DND-41 (cell line): ENCODE results near the gene HAP1.

Experiments
- EZH2 ChIP-seq: IDR thresholded peaks from 3 replicates; pipeline ENCODE4 v1.6.1; 2012; ENCODE audit warnings: borderline replicate concordance, low read depth, mild to moderate bottlenecking, moderate library complexity, low read length, inconsistent platforms; ENCODE audit not compliant: severe bottlenecking
- TF ChIP-seq, protein P1 (sequence below): IDR thresholded peaks from 2 replicates; pipeline ENCODE4 v1.5.1; 2012; ENCODE audit warnings: borderline replicate concordance, low read length, moderate library complexity, mild to moderate bottlenecking; ENCODE audit not compliant: poor library complexity, severe bottlenecking; ENCODE audit errors: extremely low read depth

DNA sequence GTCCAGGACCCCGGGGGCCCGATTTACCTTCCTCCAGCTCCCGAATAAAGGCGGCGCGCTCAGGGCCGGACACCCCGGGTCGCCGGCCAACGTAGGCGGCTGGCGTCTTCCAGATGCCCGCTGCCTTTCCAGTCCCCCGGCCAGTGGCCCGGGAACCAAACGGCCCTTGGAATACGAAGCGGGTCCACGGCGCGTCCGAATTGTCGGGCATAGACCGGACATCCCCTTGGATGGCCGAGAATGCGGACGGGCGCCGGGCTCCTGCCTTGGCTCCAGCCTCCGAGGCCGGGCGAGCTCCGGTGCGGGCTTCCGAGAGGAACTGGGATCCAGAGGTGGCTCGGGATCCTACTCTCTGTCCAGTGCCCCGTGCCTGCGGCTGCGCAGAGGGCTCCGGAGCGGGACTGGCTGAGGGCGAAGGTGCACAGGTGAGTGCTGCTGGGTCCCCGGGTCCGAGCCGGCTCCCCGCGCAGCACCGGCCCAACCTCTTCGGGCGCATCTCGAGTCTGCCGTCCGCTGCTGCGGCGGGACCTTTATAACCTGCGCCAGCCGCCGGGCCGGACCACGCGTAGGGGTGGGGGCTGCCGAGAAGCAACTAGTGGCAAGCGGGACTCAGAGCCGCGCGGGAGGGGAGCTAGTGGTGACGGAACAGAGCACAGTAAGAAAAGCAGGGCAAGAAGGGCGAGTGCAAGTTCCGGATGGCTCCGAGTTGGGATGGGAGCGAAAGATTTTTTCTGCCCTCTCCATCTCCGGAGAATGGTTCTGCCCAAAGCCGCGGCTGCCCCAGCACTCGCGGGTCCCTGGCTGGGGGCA, at the start of gene HAP1:
- TF ChIP-seq, protein P1, sequence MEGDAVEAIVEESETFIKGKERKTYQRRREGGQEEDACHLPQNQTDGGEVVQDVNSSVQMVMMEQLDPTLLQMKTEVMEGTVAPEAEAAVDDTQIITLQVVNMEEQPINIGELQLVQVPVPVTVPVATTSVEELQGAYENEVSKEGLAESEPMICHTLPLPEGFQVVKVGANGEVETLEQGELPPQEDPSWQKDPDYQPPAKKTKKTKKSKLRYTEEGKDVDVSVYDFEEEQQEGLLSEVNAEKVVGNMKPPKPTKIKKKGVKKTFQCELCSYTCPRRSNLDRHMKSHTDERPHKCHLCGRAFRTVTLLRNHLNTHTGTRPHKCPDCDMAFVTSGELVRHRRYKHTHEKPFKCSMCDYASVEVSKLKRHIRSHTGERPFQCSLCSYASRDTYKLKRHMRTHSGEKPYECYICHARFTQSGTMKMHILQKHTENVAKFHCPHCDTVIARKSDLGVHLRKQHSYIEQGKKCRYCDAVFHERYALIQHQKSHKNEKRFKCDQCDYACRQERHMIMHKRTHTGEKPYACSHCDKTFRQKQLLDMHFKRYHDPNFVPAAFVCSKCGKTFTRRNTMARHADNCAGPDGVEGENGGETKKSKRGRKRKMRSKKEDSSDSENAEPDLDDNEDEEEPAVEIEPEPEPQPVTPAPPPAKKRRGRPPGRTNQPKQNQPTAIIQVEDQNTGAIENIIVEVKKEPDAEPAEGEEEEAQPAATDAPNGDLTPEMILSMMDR, result no peak
- TF ChIP-seq EZH2, result no peak
